Fibroblast of villous mesenchyme (primary cell): Measurements from ENCODE around the gene HSPA4L. TPM values are rescaled to one million over a fixed set of nuclear protein-coding genes. Genes with fewer than 3 reads are reported as not detected.

Experiments used
- DNase-seq: peaks from one replicate; pipeline ENCODE4 v3.0.0-alpha.2; 2010; ENCODE audit warnings: low read depth
- H3K4me3 ChIP-seq: 2 replicates; pipeline ENCODE4 v1.5.1; 2011; ENCODE audit warnings: low read depth, mild to moderate bottlenecking, low read length
- total RNA-seq: library from RNA; depleted of rRNA; stranded (reverse); fragments of >200 nt; gene quantifications from 2 replicates; pipeline ENCODE4 v1.2.3, GENCODE V29; 2012
- TF ChIP-seq, protein P1 (sequence below): IDR thresholded peaks from 2 replicates; pipeline ENCODE4 v1.5.1; 2012; ENCODE audit warnings: low read depth, mild to moderate bottlenecking, low read length; ENCODE audit not compliant: insufficient read depth

HSPA4L gene
- total RNA-seq, result 2.3 and 6.5 TPM in 2 replicates

DNA sequence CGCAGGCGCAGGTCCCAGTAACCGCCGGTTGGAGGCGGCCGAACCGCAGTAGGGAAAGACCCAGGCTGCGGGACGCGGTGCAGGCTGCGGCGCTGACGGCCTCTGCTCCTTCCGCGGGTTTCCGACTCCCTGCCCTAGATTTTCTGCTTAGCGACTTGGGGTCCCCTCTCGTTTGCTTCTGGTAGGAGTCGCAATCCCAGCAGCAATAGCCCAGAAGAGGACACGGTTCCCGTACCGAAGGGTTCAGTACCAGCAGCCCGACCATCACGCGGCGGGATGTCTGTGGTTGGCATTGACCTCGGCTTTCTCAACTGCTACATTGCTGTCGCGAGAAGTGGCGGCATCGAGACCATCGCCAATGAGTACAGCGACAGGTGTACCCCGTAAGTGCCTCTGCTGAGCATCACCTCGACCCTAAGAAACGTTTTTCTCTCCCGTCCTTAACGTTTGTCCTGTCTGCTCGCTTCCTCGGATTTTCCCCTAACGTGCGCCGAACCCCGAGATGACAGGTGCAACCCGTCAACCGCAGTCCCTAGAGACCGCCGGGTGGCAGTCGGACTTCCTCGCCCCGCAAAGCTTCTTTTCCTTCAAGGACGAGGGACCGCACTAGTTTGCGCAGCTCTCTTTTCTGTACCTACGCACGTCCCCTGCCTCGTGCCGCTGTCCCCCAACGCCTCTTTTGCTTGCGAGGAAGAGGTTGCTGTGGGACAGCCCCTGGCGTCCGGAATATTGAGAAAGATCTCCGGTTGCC, at the start of gene HSPA4L:
TSS of gene HSPA4L (plus strand) at position 48 of the 751 bp plus-strand sequence. CDS start at position 277, 229 bp downstream.
- peak; percentile 40 for DNase-seq
- peak within 1 kb of the TSS; percentile 79 for H3K4me3 ChIP-seq
- TF ChIP-seq, protein P1, sequence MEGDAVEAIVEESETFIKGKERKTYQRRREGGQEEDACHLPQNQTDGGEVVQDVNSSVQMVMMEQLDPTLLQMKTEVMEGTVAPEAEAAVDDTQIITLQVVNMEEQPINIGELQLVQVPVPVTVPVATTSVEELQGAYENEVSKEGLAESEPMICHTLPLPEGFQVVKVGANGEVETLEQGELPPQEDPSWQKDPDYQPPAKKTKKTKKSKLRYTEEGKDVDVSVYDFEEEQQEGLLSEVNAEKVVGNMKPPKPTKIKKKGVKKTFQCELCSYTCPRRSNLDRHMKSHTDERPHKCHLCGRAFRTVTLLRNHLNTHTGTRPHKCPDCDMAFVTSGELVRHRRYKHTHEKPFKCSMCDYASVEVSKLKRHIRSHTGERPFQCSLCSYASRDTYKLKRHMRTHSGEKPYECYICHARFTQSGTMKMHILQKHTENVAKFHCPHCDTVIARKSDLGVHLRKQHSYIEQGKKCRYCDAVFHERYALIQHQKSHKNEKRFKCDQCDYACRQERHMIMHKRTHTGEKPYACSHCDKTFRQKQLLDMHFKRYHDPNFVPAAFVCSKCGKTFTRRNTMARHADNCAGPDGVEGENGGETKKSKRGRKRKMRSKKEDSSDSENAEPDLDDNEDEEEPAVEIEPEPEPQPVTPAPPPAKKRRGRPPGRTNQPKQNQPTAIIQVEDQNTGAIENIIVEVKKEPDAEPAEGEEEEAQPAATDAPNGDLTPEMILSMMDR, result peak; percentile 42

DNA sequence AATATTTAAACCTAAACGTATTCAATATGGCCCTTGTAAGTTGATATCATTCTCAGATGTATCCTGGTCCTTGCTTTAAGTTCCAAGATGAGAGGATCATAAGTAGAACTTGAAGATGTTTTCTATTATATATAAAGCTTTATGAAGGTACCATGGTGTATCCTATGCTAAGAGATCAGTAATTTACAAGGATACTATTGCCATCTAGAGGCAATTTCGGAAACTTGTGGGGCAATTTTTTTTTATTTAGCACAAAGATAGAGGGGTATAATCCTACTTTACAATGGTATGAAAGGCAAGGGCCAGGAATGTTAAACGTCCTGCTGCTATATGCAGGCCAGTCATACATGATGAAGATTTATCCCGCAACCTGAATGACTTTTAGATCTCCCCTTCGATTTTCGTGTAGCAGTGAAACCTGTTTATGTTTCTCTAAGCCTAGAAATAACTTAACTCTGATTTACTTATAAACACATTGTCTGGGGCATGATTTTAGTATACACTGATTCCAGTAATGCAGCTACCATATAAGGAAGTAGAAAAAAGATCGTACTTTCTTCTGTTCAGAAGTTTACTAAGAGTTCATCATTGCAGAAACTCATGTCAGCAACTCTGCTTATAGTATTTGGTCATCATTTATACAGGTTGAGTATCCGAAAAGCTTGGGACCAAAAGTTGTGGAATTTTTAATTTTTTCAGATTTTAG, 49.3 kb upstream of the HSPA4L start:
- TF ChIP-seq, protein P1, result peak; percentile 51
- no peak overlapping the region for H3K4me3 ChIP-seq
- DNase-seq, result peak; percentile 49

DNA sequence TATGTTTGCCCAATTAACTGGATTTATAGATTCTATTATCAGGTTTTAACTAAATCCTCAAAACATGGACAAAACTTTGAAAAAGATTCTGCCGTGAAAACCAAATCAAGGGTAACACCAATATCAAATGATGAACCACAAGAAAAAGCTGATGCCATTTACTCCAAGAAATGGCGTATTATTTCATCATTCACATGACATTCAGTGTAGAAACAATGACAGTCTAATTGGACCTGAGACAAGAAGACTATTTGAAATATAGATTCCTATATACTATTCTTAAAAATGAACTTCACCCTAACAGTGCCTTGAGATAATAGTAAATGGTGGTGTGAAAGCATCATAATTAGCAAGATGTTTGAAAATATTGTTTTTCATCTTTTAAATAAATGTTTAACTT, 47.1 kb upstream of the HSPA4L start:
- no peak for DNase-seq
- H3K4me3 ChIP-seq, result no peak overlapping the region
- TF ChIP-seq, protein P1, result no peak

DNA sequence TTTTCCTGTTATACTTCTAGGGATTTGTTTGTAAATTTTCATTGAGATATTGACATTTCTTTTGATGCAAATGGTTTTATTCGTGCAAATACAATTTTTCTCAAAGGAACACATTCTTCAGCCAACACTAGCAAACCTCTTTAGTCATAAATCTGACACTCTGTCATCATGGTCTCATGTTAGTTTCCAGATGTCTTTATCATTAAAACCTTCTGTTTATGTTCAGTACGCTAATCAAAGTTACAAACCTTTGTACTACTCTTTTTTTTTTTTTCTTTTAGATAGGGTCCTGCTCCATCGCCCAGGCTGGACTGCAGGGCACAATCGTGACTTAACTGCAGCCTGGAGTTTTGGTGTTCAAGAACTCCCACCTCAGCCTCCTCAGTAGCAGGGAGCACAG, 44.8 kb upstream of the HSPA4L start:
- DNase-seq, result no peak
- no peak overlapping the region for H3K4me3 ChIP-seq
- TF ChIP-seq, protein P1, result no peak

DNA sequence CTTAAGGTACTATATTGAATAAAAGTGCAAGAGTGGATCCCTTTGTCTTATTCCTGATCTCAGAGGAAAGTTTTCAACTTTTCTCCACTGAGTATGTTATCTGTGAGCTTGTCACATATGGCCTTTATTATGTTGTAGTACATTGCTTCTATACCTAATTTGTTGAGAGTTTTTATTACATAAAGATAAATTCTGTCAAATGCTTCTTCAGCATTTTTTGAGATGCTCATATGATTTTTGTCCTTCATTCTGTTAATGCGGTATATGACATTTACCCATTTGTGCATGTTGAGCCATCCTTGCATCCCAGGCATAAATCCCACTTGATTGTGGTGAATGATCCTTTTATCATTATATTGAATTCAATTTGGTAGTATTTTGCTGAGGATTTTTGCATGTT, 40.9 kb upstream of the HSPA4L start:
- no peak for DNase-seq
- no peak overlapping the region for H3K4me3 ChIP-seq
- TF ChIP-seq, protein P1, result no peak

DNA sequence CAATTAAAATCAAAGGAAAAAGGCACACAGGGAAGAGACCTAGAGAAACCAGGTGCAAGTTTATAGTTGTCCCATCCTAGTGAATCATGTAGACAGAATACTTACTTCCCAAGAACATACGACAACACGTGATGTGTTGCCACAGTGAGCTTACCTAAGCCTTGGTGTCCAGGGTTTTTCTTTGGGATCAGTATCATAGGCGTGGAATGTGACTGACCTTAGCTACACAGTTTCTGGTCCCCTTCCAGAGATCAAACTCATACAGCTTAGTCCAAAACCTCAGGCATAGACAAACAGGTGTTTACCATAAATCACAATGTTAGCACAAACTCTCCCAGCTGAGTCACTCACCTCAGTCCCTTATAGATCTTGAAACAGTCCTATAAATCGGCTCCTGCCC, 34.2 kb upstream of the HSPA4L start:
- H3K4me3 ChIP-seq, result no peak overlapping the region
- no peak for DNase-seq
- TF ChIP-seq, protein P1, result no peak
